Neural cell (in vitro differentiated cells): ENCODE data around the gene DDC. TPM values are rescaled to one million over a fixed set of nuclear protein-coding genes. Genes with fewer than 3 reads are reported as not detected.

Source experiments
- H2AFZ ChIP-seq: fragments of 200-600, 300-800 bp; sonication (generic), shearing (Covaris generic); 2 replicates; pipeline ENCODE4 v1.6.0; 2014; ENCODE audit warnings: low read depth, mild to moderate bottlenecking, antibody characterized with exemption, low read length, moderate library complexity
- H3F3A ChIP-seq: fragments of 200-600 bp; shearing (Covaris generic); 2 replicates; pipeline ENCODE4 v1.6.1; 2016; ENCODE audit warnings: mild to moderate bottlenecking, moderate library complexity, mixed read lengths, antibody characterized with exemption, low read length; ENCODE audit not compliant: insufficient read depth, poor library complexity, severe bottlenecking
- H3K27ac ChIP-seq: fragments of 200-600, 300-800 bp; sonication (generic), shearing (Covaris generic); 2 replicates; pipeline ENCODE4 v1.5.1; 2014; ENCODE audit warnings: mild to moderate bottlenecking, low read length, moderate library complexity
- H3K27me3 ChIP-seq: fragments of 300-800, 200-600 bp; sonication (generic), shearing (Covaris generic); 2 replicates; pipeline ENCODE4 v1.6.0; 2014; ENCODE audit warnings: mild to moderate bottlenecking, low read depth, low read length, moderate library complexity; ENCODE audit not compliant: insufficient read depth
- H3K36me3 ChIP-seq: fragments of 300-800, 200-600 bp; sonication (generic), shearing (Covaris generic); 2 replicates; pipeline ENCODE4 v1.5.1; 2014; ENCODE audit warnings: mild to moderate bottlenecking, antibody characterized with exemption, low read length, moderate library complexity; ENCODE audit not compliant: insufficient read depth
- H3K4me2 ChIP-seq: fragments of 300-800, 200-600 bp; sonication (generic), shearing (Covaris generic); 2 replicates; pipeline ENCODE4 v1.6.0; 2014; ENCODE audit warnings: mild to moderate bottlenecking, low read length
- H3K4me3 ChIP-seq: fragments of 300-800, 200-600 bp; sonication (generic), shearing (Covaris generic); 2 replicates; pipeline ENCODE4 v1.5.1; 2014; ENCODE audit warnings: mild to moderate bottlenecking, low read length, moderate library complexity
- H3K79me2 ChIP-seq: fragments of 200-600 bp; shearing (Covaris generic); replicated peaks from 2 replicates; pipeline ENCODE4 v1.6.0; 2014; ENCODE audit warnings: mild to moderate bottlenecking, low read length, moderate library complexity; ENCODE audit not compliant: insufficient read depth
- H3K9ac ChIP-seq: fragments of 300-800, 200-600 bp; sonication (generic), shearing (Covaris generic); 2 replicates; pipeline ENCODE4 v1.6.1; 2016; ENCODE audit warnings: mild to moderate bottlenecking, low read length, mixed read lengths
- H3K9me2 ChIP-seq: fragments of 200-600 bp; shearing (Covaris generic); 2 replicates; pipeline ENCODE4 v1.6.1; 2016; ENCODE audit warnings: mild to moderate bottlenecking, low read length, mixed read lengths; ENCODE audit not compliant: insufficient read depth
- H3K9me3 ChIP-seq: fragments of 200-600, 300-800 bp; sonication (generic), shearing (Covaris generic); 2 replicates; pipeline ENCODE4 v1.6.1; 2016; ENCODE audit warnings: mild to moderate bottlenecking, mixed run types, low read length, moderate library complexity, mixed read lengths
- H4K20me1 ChIP-seq: fragments of 200-600 bp; shearing (Covaris generic); 2 replicates; pipeline ENCODE4 v1.6.1; 2016; ENCODE audit warnings: mild to moderate bottlenecking, mixed run types; ENCODE audit not compliant: insufficient read depth
- CTCF ChIP-seq: fragments of 450-650 bp; IDR thresholded peaks from 2 replicates; pipeline ENCODE4 v1.5.1; 2014; ENCODE audit warnings: antibody characterized with exemption, mild to moderate bottlenecking, moderate library complexity; ENCODE audit not compliant: poor library complexity, severe bottlenecking
- EP300 ChIP-seq: fragments of 450-650 bp; conservative IDR thresholded peaks from 2 replicates; pipeline ENCODE4 v1.6.1; 2014; ENCODE audit warnings: antibody characterized with exemption, mild to moderate bottlenecking, moderate library complexity; ENCODE audit not compliant: poor library complexity, severe bottlenecking
- EZH2 ChIP-seq: fragments of 200-600, 300-800 bp; shearing (Covaris generic), sonication (generic); IDR thresholded peaks from 2 replicates; pipeline ENCODE4 v1.6.1; 2014; ENCODE audit warnings: antibody characterized with exemption, low read length, borderline replicate concordance, mild to moderate bottlenecking; ENCODE audit not compliant: insufficient read depth, poor library complexity, severe bottlenecking
- MXI1 ChIP-seq: fragments of 450-650 bp; conservative IDR thresholded peaks from 2 replicates; pipeline ENCODE4 v1.6.1; 2014; ENCODE audit warnings: antibody characterized with exemption, mild to moderate bottlenecking; ENCODE audit not compliant: poor library complexity, severe bottlenecking
- POLR2AphosphoS5 ChIP-seq: IDR thresholded peaks from 2 replicates; pipeline ENCODE4 v1.6.1; 2012
- RAD21 ChIP-seq: fragments of 450-650 bp; conservative IDR thresholded peaks from 2 replicates; pipeline ENCODE4 v1.6.1; 2014; ENCODE audit warnings: antibody characterized with exemption, mild to moderate bottlenecking, moderate library complexity
- REST ChIP-seq: IDR thresholded peaks from 2 replicates; pipeline ENCODE4 v1.6.1; 2012; ENCODE audit warnings: borderline replicate concordance
- SMC3 ChIP-seq: fragments of 450-650 bp; conservative IDR thresholded peaks from 2 replicates; pipeline ENCODE4 v1.6.1; 2014; ENCODE audit warnings: antibody characterized with exemption, mild to moderate bottlenecking, moderate library complexity; ENCODE audit not compliant: poor library complexity
- TAF1 ChIP-seq: IDR thresholded peaks from 2 replicates; pipeline ENCODE4 v1.6.1; 2012; ENCODE audit warnings: low read depth
- polyA plus RNA-seq: library from polyadenylated mRNA; depleted of rRNA; stranded (reverse); fragments of >200 nt; gene quantifications from 2 replicates; pipeline ENCODE4 v1.2.3, GENCODE V29; 2014

DDC gene
- polyA plus RNA-seq, 1 donor from 2014 or later: 42.9 TPM

GRCh38 chr7:50488379-50488778 is 76.8 kb downstream of the DDC start:
- no peaks in the 10 kb centered on the region for H4K20me1 ChIP-seq
- TF ChIP-seq TAF1 (no peak), RAD21 (no peak), POLR2AphosphoS5 (no peak), REST (no peak), EZH2 (no peak), MXI1 (no peak), EP300 (no peak), SMC3 (no peak), CTCF (no peak)
- H3K9me2 ChIP-seq: no peaks in the 10 kb centered on the region
- H3K9ac ChIP-seq: no peak overlapping the region
- no peak overlapping the region for H3K4me2 ChIP-seq
- no peaks in the 10 kb centered on the region for H3K79me2 ChIP-seq
- H3K36me3 ChIP-seq: no peaks in the 10 kb centered on the region
- no peak overlapping the region for H3K27ac ChIP-seq
- no peaks in the 10 kb centered on the region for H3K9me3 ChIP-seq
- no peak overlapping the region for H2AFZ ChIP-seq
- H3K4me3 ChIP-seq: no peak overlapping the region
- no peaks in the 10 kb centered on the region for H3F3A ChIP-seq
- no peaks in the 10 kb centered on the region for H3K27me3 ChIP-seq

GRCh38 chr7:50486512-50486911 is 78.7 kb downstream of the DDC start:
- H3K27me3 ChIP-seq: no peaks in the 10 kb centered on the region
- no peaks in the 10 kb centered on the region for H3K79me2 ChIP-seq
- no peak for TF ChIP-seq TAF1
- no peak for TF ChIP-seq EZH2
- no peak for TF ChIP-seq REST
- no peak for TF ChIP-seq RAD21
- TF ChIP-seq SMC3: no peak
- no peak for TF ChIP-seq POLR2AphosphoS5
- TF ChIP-seq CTCF: no peak
- TF ChIP-seq MXI1: no peak
- no peak for TF ChIP-seq EP300
- H4K20me1 ChIP-seq: no peaks in the 10 kb centered on the region
- no peaks in the 10 kb centered on the region for H3K36me3 ChIP-seq
- H3K9me3 ChIP-seq: no peaks in the 10 kb centered on the region
- no peaks in the 10 kb centered on the region for H3F3A ChIP-seq
- no peak overlapping the region for H3K27ac ChIP-seq
- H2AFZ ChIP-seq: no peak overlapping the region
- H3K4me3 ChIP-seq: no peak overlapping the region
- H3K9ac ChIP-seq: no peak overlapping the region
- H3K9me2 ChIP-seq: no peaks in the 10 kb centered on the region
- H3K4me2 ChIP-seq: no peak overlapping the region
